ENCODE data around the gene NTMT2.
A peak's percentile ranks its signal among the peaks of the same experiment; 100 is the strongest.
"Not testable (repeated sequence)": the region's sequence is repeated elsewhere in the genome, so short reads cannot be mapped to it uniquely, and the experiment has no call there.

The NTMT2 gene

GRCh38 chr1:170157820-170158219 is 12.1 kb downstream of the NTMT2 start:
- DNase-seq (ENCODE audit: low spot score) = no peak

- peak; percentile 92 for DNase-seq (ENCODE audit: low spot score)
Observed at GRCh38 chr1:170162459-170163246, 16.9 kb downstream of the NTMT2 start.

- DNase-seq (ENCODE audit: low spot score) = no peak
Observed at GRCh38 chr1:170164103-170164763, 18.5 kb downstream of the NTMT2 start.

GRCh38 chr1:170166518-170167180 is 20.9 kb downstream of the NTMT2 start:
- no peak for DNase-seq (ENCODE audit: low spot score)

- no peak for DNase-seq (ENCODE audit: low spot score)
Observed at GRCh38 chr1:170168265-170168664, 22.5 kb downstream of the NTMT2 start.

GRCh38 chr1:170170513-170170912 is 24.8 kb downstream of the NTMT2 start:
- DNase-seq (ENCODE audit: low spot score) = not testable (repeated sequence)

- no peak for DNase-seq (ENCODE audit: low spot score)
Observed at GRCh38 chr1:170174395-170174794, 28.6 kb downstream of the NTMT2 start.

GRCh38 chr1:170175041-170175440 is 29.3 kb downstream of the NTMT2 start:
- no peak for DNase-seq (ENCODE audit: low spot score)

GRCh38 chr1:170175484-170175883 is 29.7 kb downstream of the NTMT2 start:
- no peak for DNase-seq (ENCODE audit: low spot score)

- DNase-seq (ENCODE audit: low spot score) = no peak
Observed at GRCh38 chr1:170176772-170177171, 31.0 kb downstream of the NTMT2 start.

GRCh38 chr1:170182442-170182841 is 36.7 kb downstream of the NTMT2 start:
- DNase-seq (ENCODE audit: low spot score) = no peak

- no peak for DNase-seq (ENCODE audit: low spot score)
Observed at GRCh38 chr1:170192546-170192945, 46.8 kb downstream of the NTMT2 start.

- DNase-seq (ENCODE audit: low spot score) = no peak
Observed at GRCh38 chr1:170194451-170194850, 48.7 kb downstream of the NTMT2 start.

- no peak for DNase-seq (ENCODE audit: low spot score)
Observed at GRCh38 chr1:170196490-170197236, 50.9 kb downstream of the NTMT2 start.

GRCh38 chr1:170198090-170198489 is 52.3 kb downstream of the NTMT2 start:
- DNase-seq (ENCODE audit: low spot score) = no peak

- no peak for DNase-seq (ENCODE audit: low spot score)
Observed at GRCh38 chr1:170198584-170198983, 52.8 kb downstream of the NTMT2 start.

- DNase-seq (ENCODE audit: low spot score) = no peak
Observed at GRCh38 chr1:170200161-170200560, 54.4 kb downstream of the NTMT2 start.

GRCh38 chr1:170200621-170201397 is 55.0 kb downstream of the NTMT2 start:
- no peak for DNase-seq (ENCODE audit: low spot score)

- DNase-seq (ENCODE audit: low spot score) = no peak
Observed at GRCh38 chr1:170203693-170204092, 57.9 kb downstream of the NTMT2 start.

- no peak for DNase-seq (ENCODE audit: low spot score)
Observed at GRCh38 chr1:170204121-170204520, 58.4 kb downstream of the NTMT2 start.

- no peak for DNase-seq (ENCODE audit: low spot score)
Observed at GRCh38 chr1:170205301-170205700, 59.5 kb downstream of the NTMT2 start.

GRCh38 chr1:170209125-170209524 is 63.4 kb downstream of the NTMT2 start:
- DNase-seq (ENCODE audit: low spot score) = no peak

Measured in COLO829 (cell line).